GM20431 (cell line): ENCODE data around the gene FAF1.
"Not testable (repeated sequence)": the region's sequence is repeated elsewhere in the genome, so short reads cannot be mapped to it uniquely, and the experiment has no call there.

Experiments used
- in situ Hi-C: fragments of 300-500 bp; cut with MseI, MboI; formaldehyde crosslinking; loops from one replicate; pipeline ENCODE4 v1.15.0; 2020; ENCODE audit warnings: low sequenced_read_pairs; ENCODE audit not compliant: unreplicated experiment

The FAF1 gene

GRCh38 chr1:50959913-50960844, at the start of gene FAF1:
TSS of gene FAF1 (minus strand) at chr1:50960267. CDS start at chr1:50959811, 456 bp downstream.
- in situ Hi-C loops, result no loop called here

- in situ Hi-C loops, result no loop called here
Observed at GRCh38 chr1:51009381-51009780, 49.3 kb upstream of the FAF1 start.

GRCh38 chr1:51005549-51005948, 45.5 kb upstream of the FAF1 start:
- in situ Hi-C loops, result not testable (repeated sequence)

GRCh38 chr1:51002516-51002915, 42.4 kb upstream of the FAF1 start:
- in situ Hi-C loops, result no loop called here

GRCh38 chr1:51000651-51001050, 40.6 kb upstream of the FAF1 start:
- in situ Hi-C loops, result no loop called here

GRCh38 chr1:51000160-51000559, 40.1 kb upstream of the FAF1 start:
- in situ Hi-C loops, result no loop called here

GRCh38 chr1:50999375-50999774, 39.3 kb upstream of the FAF1 start:
- in situ Hi-C loops, result not testable (repeated sequence)

- in situ Hi-C loops, result no loop called here
Observed at GRCh38 chr1:50996083-50996482, 36.0 kb upstream of the FAF1 start.

GRCh38 chr1:50995651-50996050, 35.6 kb upstream of the FAF1 start:
- in situ Hi-C loops, result no loop called here

- in situ Hi-C loops, result no loop called here
Observed at GRCh38 chr1:50994997-50995396, 34.9 kb upstream of the FAF1 start.

- in situ Hi-C loops, result no loop called here
Observed at GRCh38 chr1:50993645-50994044, 33.6 kb upstream of the FAF1 start.

GRCh38 chr1:50992532-50993318, 32.7 kb upstream of the FAF1 start:
- in situ Hi-C loops, result no loop called here

- in situ Hi-C loops, result no loop called here
Observed at GRCh38 chr1:50989694-50990093, 29.6 kb upstream of the FAF1 start.

- in situ Hi-C loops, result no loop called here
Observed at GRCh38 chr1:50986653-50987052, 26.6 kb upstream of the FAF1 start.

- in situ Hi-C loops, result no loop called here
Observed at GRCh38 chr1:50985094-50985493, 25.0 kb upstream of the FAF1 start.

- in situ Hi-C loops, result no loop called here
Observed at GRCh38 chr1:50983219-50983802, 23.2 kb upstream of the FAF1 start.

- in situ Hi-C loops, result no loop called here
Observed at GRCh38 chr1:50982611-50983010, 22.5 kb upstream of the FAF1 start.

GRCh38 chr1:50981741-50982140, 21.7 kb upstream of the FAF1 start:
- in situ Hi-C loops, result no loop called here

- in situ Hi-C loops, result no loop called here
Observed at GRCh38 chr1:50980505-50980904, 20.4 kb upstream of the FAF1 start.

- in situ Hi-C loops, result no loop called here
Observed at GRCh38 chr1:50979937-50980336, 19.9 kb upstream of the FAF1 start.
